ENCODE data around the gene CD83. TPM values are rescaled to one million over a fixed set of nuclear protein-coding genes. Genes with fewer than 3 reads are reported as not detected.

Gene CD83
- total RNA-seq, 1 donor from 2014 or later = 1.8 TPM

DNA sequence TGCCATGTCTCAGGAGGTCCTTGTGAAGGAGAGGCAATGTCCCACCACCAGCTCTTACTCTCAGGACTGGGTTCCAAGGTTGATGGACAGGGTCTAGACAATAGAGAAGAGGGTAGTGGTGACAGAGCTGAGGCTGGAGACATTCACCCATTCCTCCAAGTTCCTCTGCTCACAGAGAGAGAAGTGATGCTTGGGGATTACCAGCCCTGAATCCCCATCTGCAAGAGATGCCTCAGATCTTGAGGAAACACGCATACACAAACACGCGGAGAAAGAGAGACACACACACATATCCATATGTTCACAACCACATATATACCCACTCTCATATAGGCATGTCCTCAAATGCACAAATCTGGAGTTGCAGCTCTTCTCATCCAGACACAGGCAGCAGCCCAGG lies 15.2 kb upstream of the CD83 start:
- Mint-ChIP-seq H3K4me1 (ENCODE audit: low read depth, unreplicated experiment) (no peaks in the 10 kb centered on the region), H3K36me3 (ENCODE audit: low read depth, unreplicated experiment) (peaks cover 3% of the 10 kb centered on the region), H3K9me3 (ENCODE audit: unreplicated experiment) (peaks cover 8% of the 10 kb centered on the region), H3K27ac (ENCODE audit: unreplicated experiment) (no peak overlapping the region), H3K27me3 (ENCODE audit: low read depth, unreplicated experiment) (peaks cover 25% of the 10 kb centered on the region), H3K4me3 (ENCODE audit: unreplicated experiment) (no peak overlapping the region)
- Histone ChIP-seq H3K4me1 (ENCODE audit: insufficient read depth, low read length) (no peaks in the 10 kb centered on the region), H3K27ac (ENCODE audit: low read depth, low read length) (no peak overlapping the region), H2AFZ (ENCODE audit: low read depth, low read length) (no peak overlapping the region), H3K4me2 (ENCODE audit: low read length) (no peak overlapping the region), H3K27me3 (ENCODE audit: insufficient read depth, low read length) (peaks cover 22% of the 10 kb centered on the region), H3K9me3 (ENCODE audit: insufficient read depth, low read depth, low read length) (peaks cover 5% of the 10 kb centered on the region), H3K9ac (ENCODE audit: low read length) (no peak overlapping the region), H3K36me3 (ENCODE audit: insufficient read depth, low read length) (no peaks in the 10 kb centered on the region), H4K20me1 (ENCODE audit: insufficient read depth, low read length) (no peaks in the 10 kb centered on the region), H3K79me2 (ENCODE audit: insufficient read depth, low read length) (no peaks in the 10 kb centered on the region), H3K4me3 (ENCODE audit: insufficient read depth, low read depth, low read length) (no peak overlapping the region)
- no peak for FAIRE-seq
- TF ChIP-seq, protein P1, sequence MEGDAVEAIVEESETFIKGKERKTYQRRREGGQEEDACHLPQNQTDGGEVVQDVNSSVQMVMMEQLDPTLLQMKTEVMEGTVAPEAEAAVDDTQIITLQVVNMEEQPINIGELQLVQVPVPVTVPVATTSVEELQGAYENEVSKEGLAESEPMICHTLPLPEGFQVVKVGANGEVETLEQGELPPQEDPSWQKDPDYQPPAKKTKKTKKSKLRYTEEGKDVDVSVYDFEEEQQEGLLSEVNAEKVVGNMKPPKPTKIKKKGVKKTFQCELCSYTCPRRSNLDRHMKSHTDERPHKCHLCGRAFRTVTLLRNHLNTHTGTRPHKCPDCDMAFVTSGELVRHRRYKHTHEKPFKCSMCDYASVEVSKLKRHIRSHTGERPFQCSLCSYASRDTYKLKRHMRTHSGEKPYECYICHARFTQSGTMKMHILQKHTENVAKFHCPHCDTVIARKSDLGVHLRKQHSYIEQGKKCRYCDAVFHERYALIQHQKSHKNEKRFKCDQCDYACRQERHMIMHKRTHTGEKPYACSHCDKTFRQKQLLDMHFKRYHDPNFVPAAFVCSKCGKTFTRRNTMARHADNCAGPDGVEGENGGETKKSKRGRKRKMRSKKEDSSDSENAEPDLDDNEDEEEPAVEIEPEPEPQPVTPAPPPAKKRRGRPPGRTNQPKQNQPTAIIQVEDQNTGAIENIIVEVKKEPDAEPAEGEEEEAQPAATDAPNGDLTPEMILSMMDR (IDR thresholded peaks at IDR 0.05; ENCODE audit: insufficient read depth, low read depth, low read length) = no peak
- no peak for TF ChIP-seq EZH2 (IDR thresholded peaks at IDR 0.05; ENCODE audit: insufficient read depth, low read length)
- DNase-seq (ENCODE audit: low read depth) = no peak

DNA sequence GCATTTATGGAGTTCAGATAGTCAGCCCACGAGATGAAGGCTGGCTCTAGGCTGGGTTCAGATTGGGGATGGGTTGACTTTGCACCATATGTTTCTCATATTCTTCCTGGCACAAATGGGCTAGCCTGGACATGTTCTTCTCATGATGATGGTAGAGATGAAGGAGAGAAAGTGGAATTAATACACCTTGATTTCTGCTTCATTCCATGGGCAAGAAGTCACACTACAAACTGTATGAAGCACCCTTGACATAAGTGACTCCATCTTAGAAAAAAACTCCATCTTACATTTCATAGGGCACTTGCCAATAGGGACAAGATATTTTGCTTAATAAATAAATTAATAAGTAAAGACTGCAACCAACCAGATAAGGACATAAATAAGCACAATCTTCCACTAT lies 12.0 kb upstream of the CD83 start:
- peaks cover 14% of the 10 kb centered on the region for H3K9me3 Mint-ChIP-seq (ENCODE audit: unreplicated experiment)
- Histone ChIP-seq H3K27ac (ENCODE audit: low read depth, low read length) (no peak overlapping the region), H3K27me3 (ENCODE audit: insufficient read depth, low read length) (peaks cover 32% of the 10 kb centered on the region), H4K20me1 (ENCODE audit: insufficient read depth, low read length) (no peaks in the 10 kb centered on the region), H3K4me3 (ENCODE audit: insufficient read depth, low read depth, low read length) (no peak overlapping the region), H3K36me3 (ENCODE audit: insufficient read depth, low read length) (no peaks in the 10 kb centered on the region), H3K79me2 (ENCODE audit: insufficient read depth, low read length) (no peaks in the 10 kb centered on the region), H3K9ac (ENCODE audit: low read length) (no peak overlapping the region), H2AFZ (ENCODE audit: low read depth, low read length) (no peak overlapping the region), H3K9me3 (ENCODE audit: insufficient read depth, low read depth, low read length) (peaks cover 5% of the 10 kb centered on the region), H3K4me1 (ENCODE audit: insufficient read depth, low read length) (no peaks in the 10 kb centered on the region), H3K4me2 (ENCODE audit: low read length) (no peak overlapping the region)
- TF ChIP-seq, protein P1 (IDR thresholded peaks at IDR 0.05; ENCODE audit: insufficient read depth, low read depth, low read length) = no peak
- no peak for TF ChIP-seq EZH2 (IDR thresholded peaks at IDR 0.05; ENCODE audit: insufficient read depth, low read length)
- H3K27ac Mint-ChIP-seq (ENCODE audit: unreplicated experiment) = no peak overlapping the region
- H3K27me3 Mint-ChIP-seq (ENCODE audit: low read depth, unreplicated experiment) = peaks cover 39% of the 10 kb centered on the region
- no peaks in the 10 kb centered on the region for H3K4me1 Mint-ChIP-seq (ENCODE audit: low read depth, unreplicated experiment)
- H3K36me3 Mint-ChIP-seq (ENCODE audit: low read depth, unreplicated experiment) = peaks cover 3% of the 10 kb centered on the region
- no peak overlapping the region for H3K4me3 Mint-ChIP-seq (ENCODE audit: unreplicated experiment)
- FAIRE-seq (no peak), DNase-seq (ENCODE audit: low read depth) (no peak)

DNA sequence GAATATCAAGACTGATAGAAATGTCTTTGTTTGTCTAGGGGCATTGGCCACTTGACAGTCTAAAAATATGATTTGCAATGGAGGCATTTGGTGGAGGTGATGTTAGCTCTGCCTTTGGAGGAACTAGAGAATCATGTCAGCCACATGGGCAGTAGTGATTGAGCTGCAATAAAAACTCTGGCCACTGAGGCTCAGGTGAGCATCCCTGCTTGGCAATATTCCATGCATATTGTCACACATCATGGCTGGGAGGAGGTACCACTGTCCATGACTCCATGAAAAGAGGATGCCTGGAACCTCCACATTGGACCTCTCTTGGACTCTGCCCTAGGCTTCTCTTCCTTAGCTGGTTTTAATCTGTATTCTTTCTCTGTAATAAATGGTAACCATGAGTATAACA lies 10.6 kb upstream of the CD83 start:
- H3K4me1 Mint-ChIP-seq (ENCODE audit: low read depth, unreplicated experiment) = no peaks in the 10 kb centered on the region
- H3K9me3 Mint-ChIP-seq (ENCODE audit: unreplicated experiment) = peaks cover 14% of the 10 kb centered on the region
- Histone ChIP-seq H3K79me2 (ENCODE audit: insufficient read depth, low read length) (no peaks in the 10 kb centered on the region), H3K9me3 (ENCODE audit: insufficient read depth, low read depth, low read length) (peaks cover 5% of the 10 kb centered on the region), H3K9ac (ENCODE audit: low read length) (no peak overlapping the region), H3K4me2 (ENCODE audit: low read length) (no peak overlapping the region), H3K4me1 (ENCODE audit: insufficient read depth, low read length) (no peaks in the 10 kb centered on the region), H3K4me3 (ENCODE audit: insufficient read depth, low read depth, low read length) (no peak overlapping the region), H3K27me3 (ENCODE audit: insufficient read depth, low read length) (peaks cover 26% of the 10 kb centered on the region), H4K20me1 (ENCODE audit: insufficient read depth, low read length) (no peaks in the 10 kb centered on the region), H2AFZ (ENCODE audit: low read depth, low read length) (no peak overlapping the region), H3K36me3 (ENCODE audit: insufficient read depth, low read length) (no peaks in the 10 kb centered on the region), H3K27ac (ENCODE audit: low read depth, low read length) (no peak overlapping the region)
- FAIRE-seq (no peak), DNase-seq (ENCODE audit: low read depth) (no peak)
- no peak overlapping the region for H3K4me3 Mint-ChIP-seq (ENCODE audit: unreplicated experiment)
- H3K27me3 Mint-ChIP-seq (ENCODE audit: low read depth, unreplicated experiment) = peaks cover 31% of the 10 kb centered on the region
- no peak for TF ChIP-seq EZH2 (IDR thresholded peaks at IDR 0.05; ENCODE audit: insufficient read depth, low read length)
- TF ChIP-seq, protein P1 (IDR thresholded peaks at IDR 0.05; ENCODE audit: insufficient read depth, low read depth, low read length) = no peak
- H3K27ac Mint-ChIP-seq (ENCODE audit: unreplicated experiment) = no peak overlapping the region
- H3K36me3 Mint-ChIP-seq (ENCODE audit: low read depth, unreplicated experiment) = peaks cover 3% of the 10 kb centered on the region
